ENCODE measurements around the gene VANGL2. TPM values are rescaled to one million over a fixed set of nuclear protein-coding genes. Genes with fewer than 3 reads are reported as not detected.

VANGL2 gene
- total and polyA plus RNA-seq, 2 of the 8 experiments (the other 6 are each of a cell fraction or from before 2014, with no cell fraction given), result 62.5 to 118 TPM

GRCh38 chr1:160362168-160362957 lies 38.0 kb upstream of the VANGL2 start (continued):
- TF ChIP-seq CHD7 (IDR thresholded peaks at IDR 0.05; ENCODE audit: insufficient replicate concordance, low read length) (no peak), CEBPB (IDR thresholded peaks at IDR 0.05; ENCODE audit: low read depth, low read length) (peak; percentile 83), CHD1 (IDR thresholded peaks at IDR 0.05; ENCODE audit: low read depth, low read length) (no peak), TAF1 (IDR thresholded peaks at IDR 0.05; ENCODE audit: low read depth, low read length) (0 out of 2 replicates have a peak, but pooled peaks have one; percentile 4), SIRT6 (IDR thresholded peaks at IDR 0.05; ENCODE audit: low read length) (no peak), RAD21 (IDR thresholded peaks at IDR 0.05 in 1 of 2, conservative IDR thresholded peaks at IDR 0.05 in 1 of 2; ENCODE audit: low read depth in 2 of 2, low read length in 2 of 2) (no peak)
